Ovary (tissue), 9 donors: Measurements from ENCODE around the gene KDM6A. TPM values are rescaled to one million over a fixed set of nuclear protein-coding genes. Genes with fewer than 3 reads are reported as not detected.
"Not testable (repeated sequence)": the region's sequence is repeated elsewhere in the genome, so short reads cannot be mapped to it uniquely, and the experiment has no call there.

Source experiments
- DNase-seq, 5 donors: peaks; one replicate each; pipeline ENCODE4 v3.0.0-alpha.2; 2019 to 2020
- H3K27ac ChIP-seq, 2 donors: fragments of 200-600 bp; one replicate each; pipeline versions ENCODE4 v1.5.1 to v1.8.0; 2019 to 2022
- H3K27me3 ChIP-seq: fragments of 200-600 bp; one replicate; pipeline ENCODE4 v1.8.0; 2022
- H3K36me3 ChIP-seq: fragments of 200-600 bp; sonication (generic); one replicate; pipeline ENCODE4 v1.5.1; 2019
- H3K4me1 ChIP-seq: one replicate; pipeline ENCODE4 v1.8.1; 2013; ENCODE audit warnings: mild to moderate bottlenecking, moderate library complexity; ENCODE audit not compliant: insufficient read depth
- H3K4me3 ChIP-seq: fragments of 200-600 bp; sonication (generic); one replicate; pipeline ENCODE4 v1.5.1; 2017
- H3K9me3 ChIP-seq, 2 donors: fragments of 200-600 bp in 1 of 2; sonication (generic) in 1 of 2; one replicate each; pipeline versions ENCODE4 v1.5.1 to v1.8.1; 2013 to 2019; ENCODE audit warnings: mild to moderate bottlenecking in 1 of 2, moderate library complexity in 1 of 2
- EP300 ChIP-seq: sonication (generic); formaldehyde crosslinking; IDR thresholded peaks from one replicate; pipeline ENCODE4 v1.6.1; 2017; ENCODE audit warnings: antibody characterized with exemption
- POLR2A ChIP-seq: fragments of 450-650 bp; IDR thresholded peaks from one replicate; pipeline ENCODE4 v1.6.1; 2017; ENCODE audit warnings: antibody characterized with exemption, mild to moderate bottlenecking, moderate library complexity
- WGBS, 3 donors: extraction: QIAGEN DNeasy Blood & Tissue Kit in 1 of 3; methylation state at CpG; one replicate each; pipeline versions ENCODE4 v1.1.5 to v1.1.7; 2013 to 2017; 5-methylcytosine and 5-hydroxymethylcytosine counted together
- intact Hi-C, 4 donors: fragments of 100-400 bp; cut with DNase I; formaldehyde crosslinking; loops; one replicate each; pipeline versions ENCODE4 v1.11.0 to v1.15.1; 2022 to 2023
- polyA plus RNA-seq, 2 donors: library from polyadenylated mRNA; stranded (reverse); fragments of 200-250 nt in 1 of 2; fragments of 350-450 nt in 1 of 2; fragmentation: Illumina TruSeq in 1 of 2; extraction: RNeasy Lipid Tissue Mini Kit (QIAGEN cat#74804) in 1 of 2; gene quantifications; one replicate each; pipeline ENCODE4 v1.2.3, GENCODE V29; 2013 to 2014
- total RNA-seq, 7 donors: library from RNA; depleted of rRNA in 2 of 7; stranded (reverse); fragments of >200 nt in 2 of 7; fragmentation: NEBNext Ultra II Directional in 3 of 7; extraction: Animal tissue kit (Norgen Biotek cat#: 25700) in 3 of 7; gene quantifications; one replicate each; pipeline versions ENCODE4 v1.1.0 to v1.2.4, GENCODE V29; 2016 to 2023
- TF ChIP-seq, protein P1 (sequence below), 3 donors: fragments of 450-650 bp in 2 of 3; fragments of 200-600 bp in 1 of 3; IDR thresholded peaks; one replicate each; pipeline versions ENCODE4 v1.5.1 to v1.8.0; 2016 to 2022; ENCODE audit warnings: antibody characterized with exemption in 3 of 3, mild to moderate bottlenecking in 1 of 3
- donor health status: DM: no; HTN: no; CAD: no; lungs with moderate emphysema.
- donor health status: DM: no; HTN: no; CAD: no.
- donor health status: Bipolar disorder and iron deficiency.
- donor health status: DM: yes; HTN: yes; CAD: no.
- donor health status: DM: no; HTN: no; CAD: no.
- donor health status: DM: yes; HTN: yes; CAD: no.

The KDM6A gene
- total and polyA plus RNA-seq, 9 donors: 19.8 to 56.2 (median 42.1) TPM

GRCh38 chrX:44938111-44938510 lies 65.1 kb downstream of the KDM6A start:
- 90 to 93% (median 92%) methylated on average over 4 of the region's 4 CpGs for WGBS, 3 donors
- no peak for DNase-seq
- no peak overlapping the region for H3K27ac ChIP-seq

DNA sequence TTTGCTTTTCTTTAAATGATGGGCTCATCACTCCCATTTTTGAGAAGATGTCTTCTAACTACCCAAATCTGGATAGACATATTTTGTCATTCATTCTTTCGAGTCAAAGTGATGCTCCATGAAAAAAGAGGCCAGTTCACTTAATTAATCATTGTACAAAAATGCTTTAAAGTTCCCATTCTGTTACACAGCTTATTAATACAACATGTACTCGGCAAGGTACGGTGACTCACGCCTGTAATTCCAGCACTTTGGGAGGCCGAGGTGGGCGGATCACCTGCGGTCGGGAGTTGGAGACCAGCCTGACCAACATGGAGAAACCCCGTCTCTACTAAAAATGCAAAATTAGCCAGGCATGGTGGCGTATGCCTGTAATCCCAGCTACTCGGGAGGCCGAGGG lies 67.6 kb downstream of the KDM6A start:
- H3K27ac ChIP-seq, H3K27me3 ChIP-seq, H3K4me1 ChIP-seq, H3K9me3 ChIP-seq, DNase-seq, H3K4me3 ChIP-seq, intact Hi-C loops, H3K36me3 ChIP-seq: not testable (repeated sequence)
- WGBS, 3 donors: 96 to 98% (median 96%) methylated on average over 12 of the region's 12 CpGs

More at GRCh38 chrX:44938111-44938510, 65.1 kb downstream of the KDM6A start:
- Histone ChIP-seq H3K27me3 (no peaks in the 10 kb centered on the region), H3K36me3 (no peaks in the 10 kb centered on the region), H3K4me1 (peaks cover 2% of the 10 kb centered on the region), H3K4me3 (no peak overlapping the region), H3K9me3 (no peaks in the 10 kb centered on the region)
- intact Hi-C loops: no loop called here
- TF ChIP-seq, protein P1, sequence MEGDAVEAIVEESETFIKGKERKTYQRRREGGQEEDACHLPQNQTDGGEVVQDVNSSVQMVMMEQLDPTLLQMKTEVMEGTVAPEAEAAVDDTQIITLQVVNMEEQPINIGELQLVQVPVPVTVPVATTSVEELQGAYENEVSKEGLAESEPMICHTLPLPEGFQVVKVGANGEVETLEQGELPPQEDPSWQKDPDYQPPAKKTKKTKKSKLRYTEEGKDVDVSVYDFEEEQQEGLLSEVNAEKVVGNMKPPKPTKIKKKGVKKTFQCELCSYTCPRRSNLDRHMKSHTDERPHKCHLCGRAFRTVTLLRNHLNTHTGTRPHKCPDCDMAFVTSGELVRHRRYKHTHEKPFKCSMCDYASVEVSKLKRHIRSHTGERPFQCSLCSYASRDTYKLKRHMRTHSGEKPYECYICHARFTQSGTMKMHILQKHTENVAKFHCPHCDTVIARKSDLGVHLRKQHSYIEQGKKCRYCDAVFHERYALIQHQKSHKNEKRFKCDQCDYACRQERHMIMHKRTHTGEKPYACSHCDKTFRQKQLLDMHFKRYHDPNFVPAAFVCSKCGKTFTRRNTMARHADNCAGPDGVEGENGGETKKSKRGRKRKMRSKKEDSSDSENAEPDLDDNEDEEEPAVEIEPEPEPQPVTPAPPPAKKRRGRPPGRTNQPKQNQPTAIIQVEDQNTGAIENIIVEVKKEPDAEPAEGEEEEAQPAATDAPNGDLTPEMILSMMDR (IDR thresholded peaks at IDR 0.05): no peak
- no peak for TF ChIP-seq POLR2A
- TF ChIP-seq EP300: no peak

- 91 to 96% (median 93%) methylated on average over 3 of the region's 3 CpGs for WGBS, 3 donors
- H3K4me1 ChIP-seq: peaks cover under 1% of the 10 kb centered on the region
- no peaks in the 10 kb centered on the region for H3K36me3 ChIP-seq
- no peak for TF ChIP-seq EP300
- TF ChIP-seq, protein P1 (IDR thresholded peaks at IDR 0.05): no peak
- TF ChIP-seq POLR2A: no peak
- intact Hi-C loops: no loop called here
- H3K9me3 ChIP-seq: no peaks in the 10 kb centered on the region
- no peak overlapping the region for H3K27ac ChIP-seq
- no peak overlapping the region for H3K4me3 ChIP-seq
- DNase-seq: no peak
- no peaks in the 10 kb centered on the region for H3K27me3 ChIP-seq
Observed at GRCh38 chrX:44943007-44943406, 70.0 kb downstream of the KDM6A start.

- no peak for DNase-seq
- H3K27ac ChIP-seq: no peak overlapping the region
- 96 to 100% (median 98%) methylated on average over 1 of the region's 1 CpG for WGBS, 3 donors
Observed at GRCh38 chrX:44944894-44945293, 71.9 kb downstream of the KDM6A start.

GRCh38 chrX:44945736-44946135 lies 72.7 kb downstream of the KDM6A start:
- no peak for TF ChIP-seq EP300
- TF ChIP-seq, protein P1 (IDR thresholded peaks at IDR 0.05): no peak
- no peak for TF ChIP-seq POLR2A
- intact Hi-C loops: no loop called here
- 91 to 96% (median 92%) methylated on average over 4 of the region's 4 CpGs for whole genome bisulfite sequencing, 3 donors
- DNase-seq: no peak
- Histone ChIP-seq H3K4me3 (no peak overlapping the region), H3K9me3 (no peaks in the 10 kb centered on the region), H3K4me1 (no peaks in the 10 kb centered on the region), H3K27me3 (no peaks in the 10 kb centered on the region), H3K36me3 (no peaks in the 10 kb centered on the region), H3K27ac (no peak overlapping the region)

More at GRCh38 chrX:44944894-44945293, 71.9 kb downstream of the KDM6A start:
- TF ChIP-seq, protein P1 (IDR thresholded peaks at IDR 0.05): no peak
- H3K27me3 ChIP-seq: no peaks in the 10 kb centered on the region
- no peaks in the 10 kb centered on the region for H3K4me1 ChIP-seq
- intact Hi-C loops: no loop called here
- no peaks in the 10 kb centered on the region for H3K9me3 ChIP-seq
- H3K36me3 ChIP-seq: no peaks in the 10 kb centered on the region
- H3K4me3 ChIP-seq: no peak overlapping the region
